Keratinocyte (primary cell): Measurements from ENCODE around the gene ZNF79. TPM values are rescaled to one million over a fixed set of nuclear protein-coding genes. Genes with fewer than 3 reads are reported as not detected.

Experiments used
- DNase-seq: peaks from one replicate; pipeline ENCODE4 v3.0.0-alpha.2; 2011; ENCODE audit warnings: low read depth, missing footprints, low spot score
- FAIRE-seq: peaks from 2 replicates; lab custom pipeline; 2011; peaks lifted over from hg19 to GRCh38; lab: Jason Lieb, UNC
- H2AFZ ChIP-seq: 2 replicates; pipeline ENCODE4 v1.6.0; 2012; ENCODE audit warnings: low read length, control low read depth, inconsistent platforms; ENCODE audit not compliant: control insufficient read depth
- H3K27ac ChIP-seq: 2 replicates; pipeline ENCODE4 v1.5.1; 2011; ENCODE audit warnings: low read length; ENCODE audit not compliant: control insufficient read depth, insufficient read depth
- H3K27me3 ChIP-seq: 3 replicates; pipeline ENCODE4 v1.6.0; 2011; ENCODE audit warnings: low read length; ENCODE audit not compliant: control insufficient read depth, insufficient read depth; ENCODE audit errors: extremely low read depth
- H3K36me3 ChIP-seq, 2 experiments: 2 replicates in 1 of 2; 3 replicates in 1 of 2; pipeline ENCODE4 v1.5.1; 2011; ENCODE audit warnings: low read length in 2 of 2, mild to moderate bottlenecking in 1 of 2; ENCODE audit not compliant: control insufficient read depth in 2 of 2, insufficient read depth in 2 of 2; ENCODE audit errors: extremely low read depth in 1 of 2
- H3K4me1 ChIP-seq: 3 replicates; pipeline ENCODE4 v1.5.1; 2011; ENCODE audit warnings: low read length; ENCODE audit not compliant: control insufficient read depth, insufficient read depth; ENCODE audit errors: extremely low read depth
- H3K4me2 ChIP-seq: 3 replicates; pipeline ENCODE4 v1.6.0; 2011; ENCODE audit warnings: low read depth, low read length; ENCODE audit not compliant: control insufficient read depth, insufficient read depth; ENCODE audit errors: extremely low read depth
- H3K4me3 ChIP-seq, 3 experiments: fragments of 200-600 bp in 1 of 3; sonication (generic) in 1 of 3; 2 replicates in 2 of 3; 3 replicates in 1 of 3; pipeline ENCODE4 v1.5.1; 2011 to 2016; ENCODE audit warnings: low read length in 3 of 3, mild to moderate bottlenecking in 3 of 3, control low read depth in 2 of 3, inconsistent platforms in 1 of 3, low read depth in 1 of 3, mixed read lengths in 1 of 3, mixed run types in 1 of 3, moderate library complexity in 1 of 3; ENCODE audit not compliant: control insufficient read depth in 2 of 3, insufficient read depth in 2 of 3; ENCODE audit errors: extremely low read depth in 1 of 3
- H3K79me2 ChIP-seq: 2 replicates; pipeline ENCODE4 v1.6.0; 2012; ENCODE audit warnings: low read length; ENCODE audit not compliant: control insufficient read depth, insufficient read depth
- H3K9ac ChIP-seq: 3 replicates; pipeline ENCODE4 v1.6.0; 2011; ENCODE audit warnings: low read length; ENCODE audit not compliant: control insufficient read depth, insufficient read depth; ENCODE audit errors: extremely low read depth
- H3K9me1 ChIP-seq: 3 replicates; pipeline ENCODE4 v1.6.0; 2011; ENCODE audit warnings: low read length; ENCODE audit not compliant: control insufficient read depth, insufficient read depth; ENCODE audit errors: extremely low read depth
- H3K9me3 ChIP-seq: 2 replicates; pipeline ENCODE4 v1.5.1; 2012; ENCODE audit warnings: low read depth, low read length; ENCODE audit not compliant: control insufficient read depth
- H4K20me1 ChIP-seq: 3 replicates; pipeline ENCODE4 v1.6.0; 2011; ENCODE audit warnings: low read length; ENCODE audit not compliant: control insufficient read depth, insufficient read depth; ENCODE audit errors: extremely low read depth
- CTCF ChIP-seq, 3 experiments: IDR thresholded peaks in 1 of 3; conservative IDR thresholded peaks in 1 of 3; optimal IDR thresholded peaks in 1 of 3; 2 replicates in 2 of 3; 3 replicates in 1 of 3; pipeline versions ENCODE3 to v1.5.1; 2011; ENCODE audit warnings: low read length in 3 of 3, mild to moderate bottlenecking in 3 of 3, moderate library complexity in 2 of 3, control low read depth in 1 of 3, inconsistent platforms in 1 of 3; ENCODE audit not compliant: insufficient read depth in 2 of 3; ENCODE audit errors: extremely low read depth in 1 of 3
- EZH2 ChIP-seq: IDR thresholded peaks from one replicate; pipeline ENCODE4 v1.6.1; 2012; ENCODE audit warnings: inconsistent platforms, mild to moderate bottlenecking, low read length, moderate library complexity
- dilution Hi-C: fragments of 300-500 bp; cut with MboI; formaldehyde crosslinking; loops from one replicate; pipeline ENCODE4 v1.7.0; 2020; ENCODE audit warnings: low sequenced_read_pairs; ENCODE audit not compliant: extremely low pct_ligation_motif_present
- polyA plus RNA-seq, 5 experiments: library from polyadenylated mRNA; depleted of rRNA in 3 of 5; stranded (reverse) in 3 of 5; stranded (forward) in 1 of 5; unstranded in 1 of 5; fragments of >200 nt; gene quantifications; 1 replicate in 1 of 5; 2 replicates in 3 of 5; 3 replicates in 1 of 5; pipeline versions ENCODE4 v1.2.1 to v1.2.3, GENCODE V29; 2011 to 2012; ENCODE audit warnings: missing spikeins in 2 of 5, low read depth in 1 of 5, low replicate concordance in 1 of 5

ZNF79 gene
- polyA plus RNA-seq, 1 donor (not counting 4 experiments of a cell fraction or from before 2014, with no cell fraction given): 4.8 TPM

- no peak for FAIRE-seq
- dilution Hi-C loops: no loop called here
- H3K4me1 ChIP-seq: no peaks in the 10 kb centered on the region
- H3K9ac ChIP-seq: no peak overlapping the region
- no peak for DNase-seq
- H3K36me3 ChIP-seq: peaks cover 16 to 20% of the 10 kb centered on the region in 2 experiments
- H3K9me1 ChIP-seq: no peaks in the 10 kb centered on the region
- H3K4me3 ChIP-seq: no peak overlapping the region
- H3K27me3 ChIP-seq: no peaks in the 10 kb centered on the region
- H4K20me1 ChIP-seq: no peaks in the 10 kb centered on the region
- H3K9me3 ChIP-seq: no peaks in the 10 kb centered on the region
- no peak overlapping the region for H3K27ac ChIP-seq
- no peak overlapping the region for H3K4me2 ChIP-seq
- H2AFZ ChIP-seq: no peak overlapping the region
- H3K79me2 ChIP-seq: no peaks in the 10 kb centered on the region
- no peak for TF ChIP-seq EZH2
- TF ChIP-seq CTCF (optimal IDR thresholded peaks at IDR 0.05 in 1 of 3, IDR thresholded peaks at IDR 0.05 in 1 of 3, conservative IDR thresholded peaks at IDR 0.05 in 1 of 3; ENCODE audit: extremely low read depth in 1 of 3, insufficient read depth in 2 of 3, low read length in 3 of 3): no peak
These were observed 19.6 kb upstream of the ZNF79 start for GRCh38 chr9:127404631-127405030.

- Histone ChIP-seq H3K9me3 (no peaks in the 10 kb centered on the region), H3K4me2 (no peak overlapping the region), H3K27me3 (no peaks in the 10 kb centered on the region), H3K9ac (no peak overlapping the region), H3K27ac (no peak overlapping the region), H4K20me1 (no peaks in the 10 kb centered on the region), H2AFZ (no peak overlapping the region), H3K36me3 (peaks cover 16 to 20% of the 10 kb centered on the region in 2 experiments), H3K4me1 (no peaks in the 10 kb centered on the region), H3K79me2 (no peaks in the 10 kb centered on the region), H3K9me1 (no peaks in the 10 kb centered on the region), H3K4me3 (no peak overlapping the region)
- DNase-seq: no peak
- FAIRE-seq: no peak
- no peak for TF ChIP-seq EZH2
- TF ChIP-seq CTCF (optimal IDR thresholded peaks at IDR 0.05 in 1 of 3, IDR thresholded peaks at IDR 0.05 in 1 of 3, conservative IDR thresholded peaks at IDR 0.05 in 1 of 3; ENCODE audit: extremely low read depth in 1 of 3, insufficient read depth in 2 of 3, low read length in 3 of 3): no peak
- dilution Hi-C loops: no loop called here
These were observed 18.6 kb upstream of the ZNF79 start for GRCh38 chr9:127405344-127406125.
